K562 (cell line): ENCODE measurements around the gene NRG3. TPM values are rescaled to one million over a fixed set of nuclear protein-coding genes. Genes with fewer than 3 reads are reported as not detected.

Source experiments
- ATAC-seq: fragments of 200-7000 bp; cut with Tn5 transposase; 3 replicates; pipeline ENCODE4 v1.9.1; 2020; ENCODE audit warnings: moderate library complexity
- BruUV-seq: library from RNA; stranded (reverse); fragments of 400-500 nt; replicated peaks from 2 replicates; lab custom pipeline; 2021; lab: Mats Ljungman, UMichigan
- CTCF ChIA-PET: fragments of 300-600 bp; formaldehyde crosslinking; extraction: SDS; loops from one replicate; lab custom pipeline; 2021; ENCODE audit warnings: low intra/inter-chr PET ratio; lab: Yijun Ruan, JAX
- POLR2A ChIA-PET: fragments of 300-600, 350-650 bp; sonication (Branson Sonifier 250); formaldehyde crosslinking; extraction: SDS; loops from one replicate; lab custom pipeline; 2021; ENCODE audit warnings: antibody characterized with exemption, inconsistent platforms; lab: Yijun Ruan, JAX
- DNase-seq, 4 experiments: peaks; one replicate each; pipeline versions ENCODE4 v3.0.0 to v3.0.0-alpha.2; 2011 to 2018; ENCODE audit warnings: low spot score in 3 of 4, mixed read lengths in 3 of 4; ENCODE audit errors: extremely low read depth in 1 of 4
- FAIRE-seq: peaks from 2 replicates; lab custom pipeline; 2011; peaks lifted over from hg19 to GRCh38; lab: Jason Lieb, UNC
- H2AFZ ChIP-seq: 2 replicates; pipeline ENCODE4 v1.6.0; 2011; ENCODE audit warnings: low read depth, low read length, control low read depth, inconsistent platforms
- H3K27ac ChIP-seq: fragments of 200-600 bp; 3 replicates; pipeline ENCODE4 v1.8.0; 2011; ENCODE audit warnings: low read depth, mild to moderate bottlenecking, control low read depth, inconsistent platforms, low read length, moderate library complexity, mixed read lengths; ENCODE audit errors: extremely low read depth
- H3K27me3 ChIP-seq, 2 experiments: fragments of 300-600 bp in 1 of 2; 2 replicates in 1 of 2; 3 replicates in 1 of 2; pipeline versions ENCODE4 v1.6.0 to v1.8.0; 2011; ENCODE audit warnings: inconsistent platforms in 2 of 2, low read length in 2 of 2, mild to moderate bottlenecking in 1 of 2, mixed read lengths in 1 of 2, moderate library complexity in 1 of 2; ENCODE audit not compliant: control insufficient read depth in 2 of 2, insufficient read depth in 2 of 2
- H3K36me3 ChIP-seq: fragments of 300-600 bp; 3 replicates; pipeline ENCODE4 v1.8.0; 2011; ENCODE audit warnings: mild to moderate bottlenecking, low read length, inconsistent platforms; ENCODE audit not compliant: control insufficient read depth, insufficient read depth
- H3K4me1 ChIP-seq, 2 experiments: fragments of 200-600 bp in 1 of 2; replicated peaks in 1 of 2; 2 replicates in 1 of 2; 3 replicates in 1 of 2; pipeline versions ENCODE4 v1.5.1 to v1.8.0; 2011; ENCODE audit warnings: inconsistent platforms in 2 of 2, low read length in 2 of 2, mild to moderate bottlenecking in 1 of 2, mixed read lengths in 1 of 2, moderate library complexity in 1 of 2; ENCODE audit not compliant: control insufficient read depth in 2 of 2, insufficient read depth in 2 of 2
- H3K4me2 ChIP-seq: 2 replicates; pipeline ENCODE4 v1.6.1; 2011; ENCODE audit warnings: low read length, control low read depth, inconsistent platforms, mixed read lengths; ENCODE audit not compliant: insufficient read depth
- H3K4me3 ChIP-seq: fragments of 200-600 bp; sonication (generic), shearing (Covaris generic); 2 replicates; pipeline ENCODE4 v1.5.1; 2016; ENCODE audit warnings: control low read depth, inconsistent platforms
- H3K79me2 ChIP-seq: fragments of 200-600 bp; 3 replicates; pipeline ENCODE4 v1.8.0; 2011; ENCODE audit warnings: low read length, inconsistent platforms; ENCODE audit not compliant: control insufficient read depth, insufficient read depth
- H3K9ac ChIP-seq, 2 experiments: 2 replicates each; pipeline versions ENCODE4 v1.6.0 to v1.6.1; 2011; ENCODE audit warnings: low read depth in 2 of 2, low read length in 2 of 2, control low read depth in 1 of 2, inconsistent platforms in 1 of 2, mild to moderate bottlenecking in 1 of 2, mixed read lengths in 1 of 2; ENCODE audit not compliant: insufficient read depth in 1 of 2
- H3K9me1 ChIP-seq: one replicate; pipeline ENCODE4 v1.6.0; 2011; ENCODE audit warnings: inconsistent platforms, mild to moderate bottlenecking, low read length, moderate library complexity; ENCODE audit not compliant: control insufficient read depth, insufficient read depth
- H3K9me3 ChIP-seq: replicated peaks from 2 replicates; pipeline ENCODE4 v1.5.1; 2011; ENCODE audit warnings: low read depth, low read length, inconsistent platforms; ENCODE audit not compliant: control insufficient read depth, insufficient read depth
- H4K20me1 ChIP-seq: replicated peaks from 2 replicates; pipeline ENCODE4 v1.6.1; 2011; ENCODE audit warnings: low read length, inconsistent platforms, mixed read lengths; ENCODE audit not compliant: control insufficient read depth, insufficient read depth
- HLTF ChIP-seq: fragments of 450-650 bp; IDR thresholded peaks from 2 replicates; pipeline ENCODE4 v1.6.1; 2016
- HMG20B ChIP-seq: fragments of 250-450 bp; sonication (Bioruptor Pico); IDR thresholded peaks from 2 replicates; pipeline ENCODE4 v1.5.0; 2021; ENCODE audit warnings: mild to moderate bottlenecking
- KLF10 ChIP-seq: fragments of 250-450 bp; sonication (Bioruptor Pico); IDR thresholded peaks from 2 replicates; pipeline ENCODE4 v1.6.1; 2021; ENCODE audit warnings: matching md5 sums
- NCOA4 ChIP-seq: fragments of 450-650 bp; IDR thresholded peaks from 2 replicates; pipeline ENCODE4 v1.6.1; 2018; ENCODE audit warnings: mild to moderate bottlenecking; ENCODE audit not compliant: partially characterized antibody
- SOX6 ChIP-seq: fragments of 450-650 bp; IDR thresholded peaks from 2 replicates; pipeline ENCODE4 v1.6.1; 2014; ENCODE audit warnings: mild to moderate bottlenecking
- WGBS: fragments of 100-300 bp; shearing (Covaris generic); methylation state at CpG from one replicate; pipeline ENCODE4 v1.1.6; 2016; ENCODE audit warnings: low coverage, mixed read lengths; ENCODE audit not compliant: insufficient coverage; ENCODE audit errors: missing lambda C conversion rate; 5-methylcytosine and 5-hydroxymethylcytosine counted together
- in situ Hi-C: fragments of 300-500 bp; cut with MboI; formaldehyde crosslinking; loops from 4 replicates; pipeline ENCODE4 v1.15.0; 2018; ENCODE audit warnings: inconsistent platforms, mixed read lengths
- intact Hi-C: fragments of 100-400 bp; cut with micrococcal nuclease; formaldehyde crosslinking; loops from 2 replicates; pipeline ENCODE4 v1.14.2; 2022
- polyA plus RNA-seq, 8 experiments: library from polyadenylated mRNA; depleted of rRNA in 4 of 8; stranded (reverse) in 5 of 8; unstranded in 3 of 8; fragments of >200 nt; fragmentation: Nextera tagmentation in 2 of 8; fragmentation: Illumina TruSeq in 1 of 8; extraction: Ambion mirVana in 2 of 8; extraction: Trizol in 1 of 8; gene quantifications; 2 replicates each; pipeline versions ENCODE4 v1.2.1 to v1.2.3, GENCODE V29; 2011 to 2014; ENCODE audit warnings: inconsistent platforms in 1 of 8, missing spikeins in 1 of 8
- total RNA-seq, 7 experiments: library from RNA; depleted of rRNA in 6 of 7; stranded (reverse); fragments of >200 nt in 6 of 7; fragmentation: Illumina TruSeq in 2 of 7; extraction: Trizol in 2 of 7; gene quantifications; 2 replicates each; pipeline versions ENCODE4 v1.2.1 to v1.2.3, GENCODE V29; 2011 to 2021; ENCODE audit warnings: low replicate concordance in 1 of 7
- TF ChIP-seq, protein P1 (sequence below), 2 experiments: fragments of 250-450 bp in 1 of 2; fragments of 450-650 bp in 1 of 2; sonication (Bioruptor Pico) in 1 of 2; IDR thresholded peaks; 2 replicates each; pipeline versions ENCODE4 v1.6.1 to v1.8.0; 2016 to 2021; ENCODE audit warnings: mild to moderate bottlenecking in 2 of 2, moderate library complexity in 2 of 2, missing compliant biosample characterization in 1 of 2, missing genetic modification characterization in 1 of 2
- TF ChIP-seq, protein P2 (sequence below): sonication (generic); formaldehyde crosslinking; IDR thresholded peaks from 2 replicates; pipeline ENCODE4 v1.5.0; 2020; ENCODE audit warnings: missing genetic modification reagents

NRG3 gene
- total and polyA plus RNA-seq, 9 of the 15 experiments (the other 6 are each of a cell fraction or from before 2014, with no cell fraction given), result not detected

DNA sequence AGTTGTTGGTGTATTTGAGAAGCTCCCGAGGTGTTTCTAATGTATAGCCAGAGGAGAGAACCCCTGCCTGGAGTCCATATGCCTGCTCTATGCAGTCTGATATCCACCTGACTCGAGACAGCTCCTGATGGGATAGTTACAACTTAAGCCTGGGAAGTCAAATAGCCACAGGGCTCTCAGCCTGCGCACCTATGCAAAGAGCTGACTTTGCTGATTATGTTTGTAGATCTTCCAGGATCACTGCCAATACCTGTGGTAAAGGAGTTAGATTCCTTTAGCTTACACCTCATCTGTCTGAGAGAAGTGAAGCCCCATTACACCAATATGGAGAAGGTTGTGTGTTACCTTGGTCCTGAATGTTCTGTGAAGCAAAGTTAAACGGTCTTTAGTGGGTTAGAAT lies 1063.3 kb downstream of the NRG3 start:
- ATAC-seq (no peak), DNase-seq (no peak), FAIRE-seq (no peak)
- Histone ChIP-seq H3K9me1 (no peaks in the 10 kb centered on the region), H3K9ac (no peak overlapping the region), H4K20me1 (no peaks in the 10 kb centered on the region), H3K4me3 (no peak overlapping the region), H3K9me3 (0 out of 2 replicates have a peak, but pooled peaks cover 2% of the 10 kb centered on the region), H3K4me1 (no peaks in the 10 kb centered on the region), H3K27ac (no peak overlapping the region), H3K27me3 (no peaks in the 10 kb centered on the region), H3K36me3 (no peaks in the 10 kb centered on the region), H3K4me2 (no peak overlapping the region), H3K79me2 (no peaks in the 10 kb centered on the region), H2AFZ (no peak overlapping the region)
- POLR2A ChIA-PET, result no interaction called here
- CTCF ChIA-PET, result no interaction called here
- 0% methylated on average over 4 of the region's 4 CpGs for WGBS
- in situ Hi-C loops (no loop called here), intact Hi-C loops (no loop called here)
- no TSS peak for BruUV-seq
- TF ChIP-seq SOX6 (no peak), HMG20B (no peak), NCOA4 (no peak), KLF10 (no peak), HLTF (no peak)
- TF ChIP-seq, protein P1, sequence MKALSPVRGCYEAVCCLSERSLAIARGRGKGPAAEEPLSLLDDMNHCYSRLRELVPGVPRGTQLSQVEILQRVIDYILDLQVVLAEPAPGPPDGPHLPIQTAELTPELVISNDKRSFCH (CRISPR knock-in tag; IDR thresholded peaks at IDR 0.05), result no peak
- TF ChIP-seq, protein P1 (tag; IDR thresholded peaks at IDR 0.05), result no peak
- TF ChIP-seq, protein P2, sequence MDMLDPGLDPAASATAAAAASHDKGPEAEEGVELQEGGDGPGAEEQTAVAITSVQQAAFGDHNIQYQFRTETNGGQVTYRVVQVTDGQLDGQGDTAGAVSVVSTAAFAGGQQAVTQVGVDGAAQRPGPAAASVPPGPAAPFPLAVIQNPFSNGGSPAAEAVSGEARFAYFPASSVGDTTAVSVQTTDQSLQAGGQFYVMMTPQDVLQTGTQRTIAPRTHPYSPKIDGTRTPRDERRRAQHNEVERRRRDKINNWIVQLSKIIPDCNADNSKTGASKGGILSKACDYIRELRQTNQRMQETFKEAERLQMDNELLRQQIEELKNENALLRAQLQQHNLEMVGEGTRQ (CRISPR knock-in tag), result no peak
